ENCODE measurements around the gene FXYD6.

FXYD6 gene

GRCh38 chr11:117838901-117839300 is 37.6 kb downstream of the FXYD6 start:
- H3K36me3 ChIP-seq (ENCODE audit: control insufficient read depth in 2 of 2, insufficient read depth in 2 of 2, low read length in 2 of 2): peaks cover 0 to 7% of the 10 kb centered on the region in 2 donors
- H3K4me3 ChIP-seq (ENCODE audit: low read length in 2 of 2): no peak overlapping the region
- H3K9me3 ChIP-seq (ENCODE audit: control insufficient read depth in 2 of 2, low read length in 2 of 2): no peaks in the 10 kb centered on the region
- peaks cover 2 to 5% of the 10 kb centered on the region in 2 donors for H3K4me1 ChIP-seq (ENCODE audit: control insufficient read depth in 2 of 2, insufficient read depth in 2 of 2, low read length in 2 of 2)
- H3K27ac ChIP-seq (ENCODE audit: low read depth in 2 of 2, low read length in 2 of 2): no peak overlapping the region
- H3K9ac ChIP-seq (ENCODE audit: low read depth in 1 of 2, low read length in 2 of 2): no peak overlapping the region
- H3K27me3 ChIP-seq (ENCODE audit: control insufficient read depth in 2 of 2, insufficient read depth in 2 of 2, low read length in 2 of 2): no peaks in the 10 kb centered on the region

GRCh38 chr11:117837791-117838190 is 38.7 kb downstream of the FXYD6 start:
- no peak overlapping the region for H3K9ac ChIP-seq (ENCODE audit: low read depth in 1 of 2, low read length in 2 of 2)
- no peaks in the 10 kb centered on the region for H3K9me3 ChIP-seq (ENCODE audit: control insufficient read depth in 2 of 2, low read length in 2 of 2)
- H3K4me3 ChIP-seq (ENCODE audit: low read length in 2 of 2): no peak overlapping the region
- H3K27me3 ChIP-seq (ENCODE audit: control insufficient read depth in 2 of 2, insufficient read depth in 2 of 2, low read length in 2 of 2): no peaks in the 10 kb centered on the region
- H3K36me3 ChIP-seq (ENCODE audit: control insufficient read depth in 2 of 2, insufficient read depth in 2 of 2, low read length in 2 of 2): peaks cover 0 to 7% of the 10 kb centered on the region in 2 donors
- no peak overlapping the region for H3K27ac ChIP-seq (ENCODE audit: low read depth in 2 of 2, low read length in 2 of 2)
- peaks cover 6 to 14% of the 10 kb centered on the region in 2 donors for H3K4me1 ChIP-seq (ENCODE audit: control insufficient read depth in 2 of 2, insufficient read depth in 2 of 2, low read length in 2 of 2)

GRCh38 chr11:117837070-117837776 is 39.2 kb downstream of the FXYD6 start:
- Histone ChIP-seq H3K4me1 (ENCODE audit: control insufficient read depth in 2 of 2, insufficient read depth in 2 of 2, low read length in 2 of 2) (peaks cover 6 to 15% of the 10 kb centered on the region in 2 donors), H3K9ac (ENCODE audit: low read depth in 1 of 2, low read length in 2 of 2) (no peak overlapping the region), H3K36me3 (ENCODE audit: control insufficient read depth in 2 of 2, insufficient read depth in 2 of 2, low read length in 2 of 2) (peaks cover 0 to 7% of the 10 kb centered on the region in 2 donors), H3K9me3 (ENCODE audit: control insufficient read depth in 2 of 2, low read length in 2 of 2) (no peaks in the 10 kb centered on the region), H3K27ac (ENCODE audit: low read depth in 2 of 2, low read length in 2 of 2) (no peak overlapping the region), H3K4me3 (ENCODE audit: low read length in 2 of 2) (no peak overlapping the region), H3K27me3 (ENCODE audit: control insufficient read depth in 2 of 2, insufficient read depth in 2 of 2, low read length in 2 of 2) (no peaks in the 10 kb centered on the region)

- peaks cover 6 to 15% of the 10 kb centered on the region in 2 donors for H3K4me1 ChIP-seq (ENCODE audit: control insufficient read depth in 2 of 2, insufficient read depth in 2 of 2, low read length in 2 of 2)
- peaks cover 0 to 7% of the 10 kb centered on the region in 2 donors for H3K36me3 ChIP-seq (ENCODE audit: control insufficient read depth in 2 of 2, insufficient read depth in 2 of 2, low read length in 2 of 2)
- H3K27ac ChIP-seq (ENCODE audit: low read depth in 2 of 2, low read length in 2 of 2): no peak overlapping the region
- no peak overlapping the region for H3K4me3 ChIP-seq (ENCODE audit: low read length in 2 of 2)
- no peaks in the 10 kb centered on the region for H3K9me3 ChIP-seq (ENCODE audit: control insufficient read depth in 2 of 2, low read length in 2 of 2)
- no peaks in the 10 kb centered on the region for H3K27me3 ChIP-seq (ENCODE audit: control insufficient read depth in 2 of 2, insufficient read depth in 2 of 2, low read length in 2 of 2)
- no peak overlapping the region for H3K9ac ChIP-seq (ENCODE audit: low read depth in 1 of 2, low read length in 2 of 2)
Measured at GRCh38 chr11:117836077-117836960, 40.1 kb downstream of the FXYD6 start.

GRCh38 chr11:117835576-117835975 is 40.9 kb downstream of the FXYD6 start:
- Histone ChIP-seq H3K27ac (ENCODE audit: low read depth in 2 of 2, low read length in 2 of 2) (no peak overlapping the region), H3K27me3 (ENCODE audit: control insufficient read depth in 2 of 2, insufficient read depth in 2 of 2, low read length in 2 of 2) (no peaks in the 10 kb centered on the region), H3K4me1 (ENCODE audit: control insufficient read depth in 2 of 2, insufficient read depth in 2 of 2, low read length in 2 of 2) (peaks cover 6 to 15% of the 10 kb centered on the region in 2 donors), H3K9ac (ENCODE audit: low read depth in 1 of 2, low read length in 2 of 2) (no peak overlapping the region), H3K4me3 (ENCODE audit: low read length in 2 of 2) (no peak overlapping the region), H3K9me3 (ENCODE audit: control insufficient read depth in 2 of 2, low read length in 2 of 2) (no peaks in the 10 kb centered on the region), H3K36me3 (ENCODE audit: control insufficient read depth in 2 of 2, insufficient read depth in 2 of 2, low read length in 2 of 2) (peaks cover 0 to 7% of the 10 kb centered on the region in 2 donors)

GRCh38 chr11:117834838-117835443 is 41.5 kb downstream of the FXYD6 start:
- no peak overlapping the region for H3K4me3 ChIP-seq (ENCODE audit: low read length in 2 of 2)
- H3K9ac ChIP-seq (ENCODE audit: low read depth in 1 of 2, low read length in 2 of 2): no peak overlapping the region
- H3K4me1 ChIP-seq (ENCODE audit: control insufficient read depth in 2 of 2, insufficient read depth in 2 of 2, low read length in 2 of 2): peaks cover 6 to 15% of the 10 kb centered on the region in 2 donors
- no peaks in the 10 kb centered on the region for H3K27me3 ChIP-seq (ENCODE audit: control insufficient read depth in 2 of 2, insufficient read depth in 2 of 2, low read length in 2 of 2)
- peaks cover 0 to 7% of the 10 kb centered on the region in 2 donors for H3K36me3 ChIP-seq (ENCODE audit: control insufficient read depth in 2 of 2, insufficient read depth in 2 of 2, low read length in 2 of 2)
- H3K27ac ChIP-seq (ENCODE audit: low read depth in 2 of 2, low read length in 2 of 2): no peak overlapping the region
- H3K9me3 ChIP-seq (ENCODE audit: control insufficient read depth in 2 of 2, low read length in 2 of 2): no peaks in the 10 kb centered on the region

- H3K4me1 ChIP-seq (ENCODE audit: control insufficient read depth in 2 of 2, insufficient read depth in 2 of 2, low read length in 2 of 2): peaks cover 6 to 15% of the 10 kb centered on the region in 2 donors
- H3K27ac ChIP-seq (ENCODE audit: low read depth in 2 of 2, low read length in 2 of 2): peak overlapping the region; percentile 29 to 81
- no peak overlapping the region for H3K4me3 ChIP-seq (ENCODE audit: low read length in 2 of 2)
- H3K36me3 ChIP-seq (ENCODE audit: control insufficient read depth in 2 of 2, insufficient read depth in 2 of 2, low read length in 2 of 2): peaks cover 0 to 7% of the 10 kb centered on the region in 2 donors
- no peaks in the 10 kb centered on the region for H3K9me3 ChIP-seq (ENCODE audit: control insufficient read depth in 2 of 2, low read length in 2 of 2)
- H3K9ac ChIP-seq (ENCODE audit: low read depth in 1 of 2, low read length in 2 of 2): peak overlapping the region in 1 of 2 donors; percentile 52
- H3K27me3 ChIP-seq (ENCODE audit: control insufficient read depth in 2 of 2, insufficient read depth in 2 of 2, low read length in 2 of 2): no peaks in the 10 kb centered on the region
Measured at GRCh38 chr11:117834068-117834810, 42.2 kb downstream of the FXYD6 start.

- Histone ChIP-seq H3K4me1 (ENCODE audit: control insufficient read depth in 2 of 2, insufficient read depth in 2 of 2, low read length in 2 of 2) (peaks cover 13 to 19% of the 10 kb centered on the region in 2 donors), H3K27me3 (ENCODE audit: control insufficient read depth in 2 of 2, insufficient read depth in 2 of 2, low read length in 2 of 2) (no peaks in the 10 kb centered on the region), H3K9ac (ENCODE audit: low read depth in 1 of 2, low read length in 2 of 2) (peak overlapping the region in 1 of 2 donors; percentile 52), H3K27ac (ENCODE audit: low read depth in 2 of 2, low read length in 2 of 2) (peak overlapping the region; percentile 29 to 81), H3K36me3 (ENCODE audit: control insufficient read depth in 2 of 2, insufficient read depth in 2 of 2, low read length in 2 of 2) (peaks cover 0 to 2% of the 10 kb centered on the region in 2 donors), H3K4me3 (ENCODE audit: low read length in 2 of 2) (no peak overlapping the region), H3K9me3 (ENCODE audit: control insufficient read depth in 2 of 2, low read length in 2 of 2) (no peaks in the 10 kb centered on the region)
Measured at GRCh38 chr11:117833401-117833891, 43.0 kb downstream of the FXYD6 start.

- no peaks in the 10 kb centered on the region for H3K27me3 ChIP-seq (ENCODE audit: control insufficient read depth in 2 of 2, insufficient read depth in 2 of 2, low read length in 2 of 2)
- H3K36me3 ChIP-seq (ENCODE audit: control insufficient read depth in 2 of 2, insufficient read depth in 2 of 2, low read length in 2 of 2): no peaks in the 10 kb centered on the region
- H3K9me3 ChIP-seq (ENCODE audit: control insufficient read depth in 2 of 2, low read length in 2 of 2): no peaks in the 10 kb centered on the region
- no peak overlapping the region for H3K27ac ChIP-seq (ENCODE audit: low read depth in 2 of 2, low read length in 2 of 2)
- H3K4me3 ChIP-seq (ENCODE audit: low read length in 2 of 2): no peak overlapping the region
- H3K9ac ChIP-seq (ENCODE audit: low read depth in 1 of 2, low read length in 2 of 2): no peak overlapping the region
- peaks cover 13 to 19% of the 10 kb centered on the region in 2 donors for H3K4me1 ChIP-seq (ENCODE audit: control insufficient read depth in 2 of 2, insufficient read depth in 2 of 2, low read length in 2 of 2)
Measured at GRCh38 chr11:117832511-117832910, 43.9 kb downstream of the FXYD6 start.
